HepG2 (cell line): Measurements from ENCODE around the gene ITIH1. TPM values are rescaled to one million over a fixed set of nuclear protein-coding genes. Genes with fewer than 3 reads are reported as not detected.
A peak's percentile ranks its signal among the peaks of the same experiment; 100 is the strongest.

Experiments used
- ATAC-seq: fragments of 200-7000 bp; cut with Tn5 transposase; 3 replicates; pipeline ENCODE4 v1.9.1; 2020; ENCODE audit warnings: mild to moderate bottlenecking, moderate library complexity
- BruUV-seq: library from RNA; stranded (reverse); fragments of 400-500 nt; replicated peaks from 2 replicates; lab custom pipeline; 2021; lab: Mats Ljungman, UMichigan
- CTCF ChIA-PET: fragments of 300-600 bp; formaldehyde crosslinking; extraction: SDS; loops from one replicate; lab custom pipeline; 2021; ENCODE audit warnings: low total read pairs, inconsistent platforms, low intra/inter-chr PET ratio; lab: Yijun Ruan, JAX
- POLR2A ChIA-PET: fragments of 350-600 bp; sonication (Branson Sonifier 250); formaldehyde crosslinking; loops from one replicate; lab custom pipeline; 2020; ENCODE audit warnings: antibody characterized with exemption, inconsistent platforms; lab: Yijun Ruan, JAX
- DNase-seq: peaks from one replicate; pipeline ENCODE4 v3.0.0-alpha.2; 2015; ENCODE audit warnings: low spot score
- FAIRE-seq: peaks from 3 replicates; lab custom pipeline; 2011; peaks lifted over from hg19 to GRCh38; lab: Jason Lieb, UNC
- H2AFZ ChIP-seq: one replicate; pipeline ENCODE4 v1.6.1; 2011; ENCODE audit warnings: low read length, inconsistent platforms
- H3K27ac ChIP-seq: fragments of 300-600 bp; 3 replicates; pipeline ENCODE4 v1.8.0; 2011; ENCODE audit warnings: mixed run types, mild to moderate bottlenecking, mixed read lengths, low read length, inconsistent platforms; ENCODE audit not compliant: insufficient read depth; ENCODE audit errors: extremely low read length
- H3K27me3 ChIP-seq, 2 experiments: fragments of 200-600 bp in 1 of 2; 2 replicates in 1 of 2; 3 replicates in 1 of 2; pipeline versions ENCODE4 v1.6.0 to v1.8.0; 2011; ENCODE audit warnings: low read length in 2 of 2, mild to moderate bottlenecking in 2 of 2, moderate library complexity in 2 of 2, inconsistent platforms in 1 of 2; ENCODE audit not compliant: insufficient read depth in 2 of 2, control insufficient read depth in 1 of 2
- H3K36me3 ChIP-seq, 2 experiments: fragments of 200-600 bp in 1 of 2; replicated peaks in 1 of 2; 2 replicates in 1 of 2; 3 replicates in 1 of 2; pipeline versions ENCODE4 v1.5.1 to v1.8.0; 2011; ENCODE audit warnings: low read length in 2 of 2, inconsistent platforms in 1 of 2; ENCODE audit not compliant: insufficient read depth in 2 of 2, control insufficient read depth in 1 of 2
- H3K4me1 ChIP-seq: 2 replicates; pipeline ENCODE4 v1.5.1; 2012; ENCODE audit warnings: low read length, inconsistent platforms; ENCODE audit not compliant: insufficient read depth
- H3K4me2 ChIP-seq: 2 replicates; pipeline ENCODE4 v1.6.0; 2011; ENCODE audit warnings: low read depth, low read length, inconsistent platforms
- H3K4me3 ChIP-seq, 3 experiments: fragments of 200-600 bp in 1 of 3; sonication (generic), shearing (Covaris generic) in 1 of 3; replicated peaks in 1 of 3; 2 replicates each; pipeline ENCODE4 v1.5.1; 2011 to 2016; ENCODE audit warnings: low read length in 3 of 3, inconsistent platforms in 2 of 3, low read depth in 2 of 3, mild to moderate bottlenecking in 2 of 3, control low read depth in 1 of 3, mixed read lengths in 1 of 3; ENCODE audit not compliant: insufficient read depth in 1 of 3
- H3K79me2 ChIP-seq: one replicate; pipeline ENCODE4 v1.6.1; 2011; ENCODE audit warnings: low read length, inconsistent platforms; ENCODE audit not compliant: insufficient read depth
- H3K9ac ChIP-seq: 2 replicates; pipeline ENCODE4 v1.6.0; 2011; ENCODE audit warnings: mild to moderate bottlenecking, low read depth, low read length, inconsistent platforms; ENCODE audit not compliant: insufficient read depth
- H3K9me3 ChIP-seq: 2 replicates; pipeline ENCODE4 v1.5.1; 2012; ENCODE audit warnings: mild to moderate bottlenecking, low read length
- H4K20me1 ChIP-seq: 2 replicates; pipeline ENCODE4 v1.6.0; 2011; ENCODE audit warnings: inconsistent platforms, mild to moderate bottlenecking, low read length, moderate library complexity; ENCODE audit not compliant: insufficient read depth
- FOSL1 ChIP-seq: sonication (generic); formaldehyde crosslinking; IDR thresholded peaks from 2 replicates; pipeline ENCODE4 v1.9.0; 2021; ENCODE audit warnings: missing genetic modification reagents, borderline replicate concordance
- FOSL2 ChIP-seq: sonication (generic); formaldehyde crosslinking; IDR thresholded peaks from 2 replicates; pipeline ENCODE4 v1.4.0; 2020; ENCODE audit warnings: missing genetic modification reagents
- GFI1 ChIP-seq: sonication (generic); formaldehyde crosslinking; IDR thresholded peaks from 2 replicates; pipeline ENCODE4 v1.5.0; 2020; ENCODE audit warnings: missing genetic modification reagents, mild to moderate bottlenecking, borderline replicate concordance
- NONO ChIP-seq, 2 experiments: fragments of 450-650 bp in 1 of 2; sonication (generic) in 1 of 2; formaldehyde crosslinking in 1 of 2; IDR thresholded peaks in 1 of 2; conservative IDR thresholded peaks in 1 of 2; 2 replicates each; pipeline versions ENCODE4 v1.6.1 to v1.8.0; 2017 to 2022; ENCODE audit warnings: mild to moderate bottlenecking in 1 of 2, missing genetic modification reagents in 1 of 2, moderate library complexity in 1 of 2
- SOX13 ChIP-seq, 3 experiments: fragments of 450-650 bp in 1 of 3; sonication (generic) in 1 of 3; formaldehyde crosslinking in 1 of 3; IDR thresholded peaks in 2 of 3; conservative IDR thresholded peaks in 1 of 3; 2 replicates each; pipeline versions ENCODE4 v1.5.0 to v1.6.1; 2016 to 2020; ENCODE audit warnings: antibody characterized with exemption in 1 of 3, mild to moderate bottlenecking in 1 of 3, missing compliant biosample characterization in 1 of 3, missing genetic modification reagents in 1 of 3, moderate library complexity in 1 of 3
- ZNF256 ChIP-seq: sonication (generic); formaldehyde crosslinking; conservative IDR thresholded peaks from 2 replicates; pipeline ENCODE4 v1.4.0; 2020; ENCODE audit warnings: missing genetic modification reagents
- ZNF629 ChIP-seq: sonication (generic); formaldehyde crosslinking; conservative IDR thresholded peaks from 2 replicates; pipeline ENCODE4 v1.5.0; 2020; ENCODE audit warnings: missing genetic modification reagents
- WGBS: methylation state at CpG from one replicate; pipeline ENCODE4 v1.1.6; 2017; ENCODE audit warnings: low lambda C conversion rate; 5-methylcytosine and 5-hydroxymethylcytosine counted together
- in situ Hi-C: cut with HindIII; loops from 2 replicates; pipeline ENCODE4 v1.10.0; 2017; ENCODE audit warnings: low pct_unique_long_range_greater_than_20kb; ENCODE audit not compliant: extremely low pct_ligation_motif_present
- intact Hi-C: fragments of 100-400 bp; cut with micrococcal nuclease; formaldehyde crosslinking; loops from one replicate; pipeline ENCODE4 v1.10.0; 2022; ENCODE audit not compliant: unreplicated experiment
- polyA plus RNA-seq, 8 experiments: library from polyadenylated mRNA; depleted of rRNA in 3 of 8; stranded (reverse) in 7 of 8; unstranded in 1 of 8; fragments of >200 nt; fragmentation: Illumina TruSeq in 4 of 8; extraction: Trizol in 4 of 8; gene quantifications; 2 replicates each; pipeline versions ENCODE4 v1.2.1 to v1.2.3, GENCODE V29; 2011 to 2016; ENCODE audit warnings: low read depth in 4 of 8, missing spikeins in 1 of 8, mixed read lengths in 1 of 8; ENCODE audit not compliant: insufficient read depth in 1 of 8
- total RNA-seq, 5 experiments: library from RNA; depleted of rRNA; stranded (reverse); fragments of >200 nt; fragmentation: Illumina TruSeq; extraction: Trizol; gene quantifications; 2 replicates each; pipeline ENCODE4 v1.2.3, GENCODE V29; 2016; ENCODE audit warnings: low read depth in 1 of 5
- TF ChIP-seq, protein P1 (sequence below): sonication (generic); formaldehyde crosslinking; IDR thresholded peaks from 2 replicates; pipeline ENCODE4 v1.4.0; 2020; ENCODE audit warnings: missing genetic modification reagents
- TF ChIP-seq, protein P2 (sequence below): sonication (generic); formaldehyde crosslinking; IDR thresholded peaks from 2 replicates; pipeline ENCODE4 v1.5.1; 2020; ENCODE audit warnings: mild to moderate bottlenecking, missing genetic modification reagents, moderate library complexity
- TF ChIP-seq, protein P3 (sequence below): sonication (generic); formaldehyde crosslinking; IDR thresholded peaks from 2 replicates; pipeline ENCODE4 v1.5.1; 2020; ENCODE audit warnings: missing genetic modification reagents, mild to moderate bottlenecking, borderline replicate concordance

Gene ITIH1
- total and polyA plus RNA-seq, 2 of the 13 experiments (the other 11 are each of a cell fraction or from before 2014, with no cell fraction given): 12.3 to 19.6 TPM

DNA sequence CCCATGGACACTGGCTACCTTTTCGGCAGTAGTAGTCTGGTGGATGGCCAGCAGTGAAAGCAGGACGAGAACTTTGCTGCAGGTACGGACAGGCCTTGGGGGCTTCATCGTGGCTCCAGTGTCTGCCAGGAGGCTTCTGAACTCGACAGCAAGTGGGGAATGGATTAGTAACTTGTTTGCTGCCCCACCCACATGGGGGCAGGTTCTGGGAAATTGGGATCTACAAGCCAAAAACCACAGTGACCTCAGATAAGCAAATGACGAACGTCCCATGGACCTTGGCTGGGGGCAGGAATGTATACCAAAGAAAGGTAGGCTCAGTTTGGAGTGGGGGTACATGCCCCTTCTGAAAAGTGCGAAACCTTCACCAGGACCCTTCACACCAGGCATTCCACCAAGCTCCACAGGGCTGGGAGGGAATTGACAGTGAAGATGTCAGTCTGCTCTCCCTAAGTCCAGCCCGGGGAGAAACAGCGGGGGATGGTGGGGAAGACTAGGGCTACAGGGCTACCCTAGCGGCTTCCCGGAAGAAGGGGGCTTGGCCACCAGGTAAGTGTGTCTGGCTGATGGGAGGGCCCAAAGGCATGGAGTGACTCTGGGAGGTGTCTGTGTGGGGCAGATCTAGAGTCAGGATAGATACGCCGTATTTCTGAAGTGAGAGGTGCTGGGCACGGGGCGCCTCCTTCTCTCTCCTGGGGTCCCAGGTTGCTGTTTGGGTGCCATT is 53.3 kb downstream of the ITIH1 start, which contains the start of gene ITIH4 (continued):
- TF ChIP-seq, protein P1, sequence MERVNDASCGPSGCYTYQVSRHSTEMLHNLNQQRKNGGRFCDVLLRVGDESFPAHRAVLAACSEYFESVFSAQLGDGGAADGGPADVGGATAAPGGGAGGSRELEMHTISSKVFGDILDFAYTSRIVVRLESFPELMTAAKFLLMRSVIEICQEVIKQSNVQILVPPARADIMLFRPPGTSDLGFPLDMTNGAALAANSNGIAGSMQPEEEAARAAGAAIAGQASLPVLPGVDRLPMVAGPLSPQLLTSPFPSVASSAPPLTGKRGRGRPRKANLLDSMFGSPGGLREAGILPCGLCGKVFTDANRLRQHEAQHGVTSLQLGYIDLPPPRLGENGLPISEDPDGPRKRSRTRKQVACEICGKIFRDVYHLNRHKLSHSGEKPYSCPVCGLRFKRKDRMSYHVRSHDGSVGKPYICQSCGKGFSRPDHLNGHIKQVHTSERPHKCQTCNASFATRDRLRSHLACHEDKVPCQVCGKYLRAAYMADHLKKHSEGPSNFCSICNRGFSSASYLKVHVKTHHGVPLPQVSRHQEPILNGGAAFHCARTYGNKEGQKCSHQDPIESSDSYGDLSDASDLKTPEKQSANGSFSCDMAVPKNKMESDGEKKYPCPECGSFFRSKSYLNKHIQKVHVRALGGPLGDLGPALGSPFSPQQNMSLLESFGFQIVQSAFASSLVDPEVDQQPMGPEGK (CRISPR knock-in tag): peak; percentile 57; the same call in 1 of the 2 replicates

DNA sequence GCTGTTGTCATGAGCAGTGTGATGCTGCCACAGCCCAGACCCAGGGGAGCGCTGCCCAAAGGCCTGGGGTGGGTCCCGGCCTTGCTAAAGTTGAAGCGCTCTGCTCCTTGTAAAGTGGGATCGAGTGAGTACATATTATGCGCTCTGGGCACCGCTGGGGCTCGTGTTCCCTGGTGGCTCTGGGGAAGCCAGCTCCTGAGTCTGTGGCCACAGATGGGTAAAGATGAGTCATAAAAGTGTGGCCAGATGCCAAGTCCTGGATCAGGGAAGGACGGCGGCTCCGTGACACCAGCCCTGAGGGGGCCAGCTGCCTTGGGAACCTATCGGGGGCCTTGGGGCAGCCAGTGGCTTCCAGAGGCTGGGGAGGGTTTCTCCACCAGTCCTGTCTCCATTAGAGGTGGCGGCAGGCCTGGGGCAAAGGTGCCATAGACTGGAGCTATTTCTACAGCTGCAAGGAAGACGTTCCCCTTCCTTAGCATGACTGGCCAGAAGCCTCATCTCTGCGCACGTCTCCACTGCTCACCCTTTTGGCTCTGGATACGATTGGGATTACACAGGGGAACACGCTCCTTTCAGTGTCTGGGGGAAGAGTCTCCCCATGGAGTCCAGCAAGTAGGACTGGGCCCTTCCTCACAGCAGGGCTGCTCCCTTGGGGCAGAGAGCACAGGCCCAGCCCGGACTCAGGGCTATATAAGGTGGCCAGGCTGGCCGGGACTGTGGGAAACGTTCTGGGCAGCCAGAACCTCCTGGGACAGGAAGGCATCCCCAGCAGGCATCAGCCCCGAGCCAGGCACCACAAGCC is 54.3 kb downstream of the ITIH1 start:
- H3K27ac ChIP-seq: no peak overlapping the region
- TF ChIP-seq, protein P2, sequence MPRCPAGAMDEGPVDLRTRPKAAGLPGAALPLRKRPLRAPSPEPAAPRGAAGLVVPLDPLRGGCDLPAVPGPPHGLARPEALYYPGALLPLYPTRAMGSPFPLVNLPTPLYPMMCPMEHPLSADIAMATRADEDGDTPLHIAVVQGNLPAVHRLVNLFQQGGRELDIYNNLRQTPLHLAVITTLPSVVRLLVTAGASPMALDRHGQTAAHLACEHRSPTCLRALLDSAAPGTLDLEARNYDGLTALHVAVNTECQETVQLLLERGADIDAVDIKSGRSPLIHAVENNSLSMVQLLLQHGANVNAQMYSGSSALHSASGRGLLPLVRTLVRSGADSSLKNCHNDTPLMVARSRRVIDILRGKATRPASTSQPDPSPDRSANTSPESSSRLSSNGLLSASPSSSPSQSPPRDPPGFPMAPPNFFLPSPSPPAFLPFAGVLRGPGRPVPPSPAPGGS (CRISPR knock-in tag): peak; percentile 58; the same call in 1 of the 2 replicates
- peak; percentile 95 for TF ChIP-seq FOSL2 (CRISPR knock-in tag)
- TF ChIP-seq FOSL1 (CRISPR knock-in tag): peak; percentile 40; the same call in 1 of the 2 replicates
- TF ChIP-seq NONO (IDR thresholded peaks at IDR 0.05): no peak
- TF ChIP-seq NONO (CRISPR knock-in tag; conservative IDR thresholded peaks at IDR 0.05): no peak
- TF ChIP-seq SOX13 (IDR thresholded peaks at IDR 0.05): no peak
- TF ChIP-seq SOX13 (CRISPR knock-in tag; conservative IDR thresholded peaks at IDR 0.05 in 1 of 2, IDR thresholded peaks at IDR 0.05 in 1 of 2): peak in 1 of 2 experiments; percentile 16; a peak in 1 of 4 replicates
- TF ChIP-seq ZNF629 (CRISPR knock-in tag): peak; percentile 46; the same call in 1 of the 2 replicates
- no peak for TF ChIP-seq ZNF256 (CRISPR knock-in tag)
- TF ChIP-seq, protein P3, sequence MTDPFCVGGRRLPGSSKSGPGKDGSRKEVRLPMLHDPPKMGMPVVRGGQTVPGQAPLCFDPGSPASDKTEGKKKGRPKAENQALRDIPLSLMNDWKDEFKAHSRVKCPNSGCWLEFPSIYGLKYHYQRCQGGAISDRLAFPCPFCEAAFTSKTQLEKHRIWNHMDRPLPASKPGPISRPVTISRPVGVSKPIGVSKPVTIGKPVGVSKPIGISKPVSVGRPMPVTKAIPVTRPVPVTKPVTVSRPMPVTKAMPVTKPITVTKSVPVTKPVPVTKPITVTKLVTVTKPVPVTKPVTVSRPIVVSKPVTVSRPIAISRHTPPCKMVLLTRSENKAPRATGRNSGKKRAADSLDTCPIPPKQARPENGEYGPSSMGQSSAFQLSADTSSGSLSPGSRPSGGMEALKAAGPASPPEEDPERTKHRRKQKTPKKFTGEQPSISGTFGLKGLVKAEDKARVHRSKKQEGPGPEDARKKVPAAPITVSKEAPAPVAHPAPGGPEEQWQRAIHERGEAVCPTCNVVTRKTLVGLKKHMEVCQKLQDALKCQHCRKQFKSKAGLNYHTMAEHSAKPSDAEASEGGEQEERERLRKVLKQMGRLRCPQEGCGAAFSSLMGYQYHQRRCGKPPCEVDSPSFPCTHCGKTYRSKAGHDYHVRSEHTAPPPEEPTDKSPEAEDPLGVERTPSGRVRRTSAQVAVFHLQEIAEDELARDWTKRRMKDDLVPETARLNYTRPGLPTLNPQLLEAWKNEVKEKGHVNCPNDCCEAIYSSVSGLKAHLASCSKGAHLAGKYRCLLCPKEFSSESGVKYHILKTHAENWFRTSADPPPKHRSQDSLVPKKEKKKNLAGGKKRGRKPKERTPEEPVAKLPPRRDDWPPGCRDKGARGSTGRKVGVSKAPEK (CRISPR knock-in tag): no peak
- TF ChIP-seq GFI1 (CRISPR knock-in tag): no peak

More for the DNA sequence above, 54.3 kb downstream of the ITIH1 start:
- DNase-seq (peak; percentile 64), ATAC-seq (peak; percentile 13), FAIRE-seq (peak; percentile 43)
- Histone ChIP-seq H3K4me2 (peak overlapping the region; percentile 86), H3K9ac (no peak overlapping the region), H2AFZ (no peak overlapping the region), H3K4me3 (peak overlapping the region in 2 of 3 experiments; percentile 35 to 60; a peak in 3 of 6 replicates), H3K79me2 (no peaks in the 10 kb centered on the region), H3K27me3 (no peaks in the 10 kb centered on the region), H4K20me1 (no peaks in the 10 kb centered on the region), H3K36me3 (no peaks in the 10 kb centered on the region), H3K9me3 (no peaks in the 10 kb centered on the region), H3K4me1 (peaks cover 75% of the 10 kb centered on the region)
- ChIA-PET POLR2A (interaction anchor here (1.8 kb wide), 1 partner anchor 37 kb away, joined by 4 read pairs; the partner anchor contains the start of gene ITIH3), CTCF (no interaction called here)
- 0% methylated on average over 5 of the region's 21 CpGs for WGBS
- BruUV-seq: no TSS peak
- in situ Hi-C loops: no loop called here
- intact Hi-C loops: no loop called here
